GM12865 (cell line): ENCODE results near the gene DRD4.

ENCODE experiments used
- DNase-seq: peaks from one replicate; pipeline ENCODE4 v3.0.0; 2010; ENCODE audit warnings: low read depth
- H3K4me3 ChIP-seq: 2 replicates; pipeline ENCODE4 v1.5.1; 2011; ENCODE audit warnings: mild to moderate bottlenecking, low read depth, low read length, control low read depth
- CTCF ChIP-seq: IDR thresholded peaks from 2 replicates; pipeline ENCODE4 v1.5.1; 2011; ENCODE audit warnings: low read length, control low read depth, low read depth, inconsistent platforms; ENCODE audit not compliant: insufficient read depth; ENCODE audit errors: missing control alignments

DRD4 gene

GRCh38 chr11:618856-619627, 18.0 kb upstream of the DRD4 start:
- no peak for DNase-seq
- no peak overlapping the region for H3K4me3 ChIP-seq
- TF ChIP-seq CTCF: no peak

- no peak overlapping the region for H3K4me3 ChIP-seq
- no peak for DNase-seq
- no peak for TF ChIP-seq CTCF
Measured at GRCh38 chr11:619628-620050, 17.4 kb upstream of the DRD4 start.

- H3K4me3 ChIP-seq: no peak overlapping the region
- no peak for DNase-seq
- TF ChIP-seq CTCF: no peak
Measured at GRCh38 chr11:620201-620600, 16.9 kb upstream of the DRD4 start.

GRCh38 chr11:620935-621814, 15.9 kb upstream of the DRD4 start:
- TF ChIP-seq CTCF: no peak
- no peak for DNase-seq
- no peak overlapping the region for H3K4me3 ChIP-seq

- DNase-seq: no peak
- no peak for TF ChIP-seq CTCF
- H3K4me3 ChIP-seq: no peak overlapping the region
Measured at GRCh38 chr11:621838-622237, 15.2 kb upstream of the DRD4 start.

GRCh38 chr11:623349-623869, 13.7 kb upstream of the DRD4 start:
- no peak for TF ChIP-seq CTCF
- no peak for DNase-seq
- no peak overlapping the region for H3K4me3 ChIP-seq
